HG03135 (cell line): ENCODE results near the gene CERS1.

Experiments used
- ATAC-seq: cut with Tn5 transposase; IDR thresholded peaks from one replicate; pipeline ENCODE4 v1.9.1; 2021; ENCODE audit warnings: mild to moderate bottlenecking, moderate library complexity; ENCODE audit not compliant: unreplicated experiment

The CERS1 gene

GRCh38 chr19:18899624-18900560 lies 3.9 kb upstream of the CERS1 start:
- ATAC-seq: no peak

GRCh38 chr19:18898607-18899408 lies 2.9 kb upstream of the CERS1 start:
- no peak for ATAC-seq

- ATAC-seq: no peak
Measured at GRCh38 chr19:18898081-18898606, 2.2 kb upstream of the CERS1 start.

- no peak for ATAC-seq
Measured at GRCh38 chr19:18897094-18898029, 1.4 kb upstream of the CERS1 start.

GRCh38 chr19:18896421-18896841 lies 473 bp upstream of the CERS1 start:
- no peak for ATAC-seq

GRCh38 chr19:18895038-18895823 lies 727 bp downstream of the CERS1 start:
- ATAC-seq: no peak

GRCh38 chr19:18894254-18895037 lies 1.5 kb downstream of the CERS1 start:
- no peak for ATAC-seq

- ATAC-seq: no peak
Measured at GRCh38 chr19:18893587-18894253, 2.2 kb downstream of the CERS1 start.

GRCh38 chr19:18889949-18890745 lies 5.8 kb downstream of the CERS1 start:
- ATAC-seq: no peak

GRCh38 chr19:18886972-18887371 lies 9.0 kb downstream of the CERS1 start:
- ATAC-seq: no peak

- no peak for ATAC-seq
Measured at GRCh38 chr19:18883526-18884304, 12.2 kb downstream of the CERS1 start.

- no peak for ATAC-seq
Measured at GRCh38 chr19:18881491-18881890, 14.5 kb downstream of the CERS1 start.

GRCh38 chr19:18879579-18880373 lies 16.2 kb downstream of the CERS1 start:
- ATAC-seq: no peak

GRCh38 chr19:18878858-18879578 lies 16.9 kb downstream of the CERS1 start:
- no peak for ATAC-seq

- no peak for ATAC-seq
Measured at GRCh38 chr19:18878058-18878797, 17.7 kb downstream of the CERS1 start.
